GM12865 (cell line): ENCODE results near the gene SORCS2.

Experiments used
- DNase-seq: peaks from one replicate; pipeline ENCODE4 v3.0.0; 2010; ENCODE audit warnings: low read depth
- H3K4me3 ChIP-seq: 2 replicates; pipeline ENCODE4 v1.5.1; 2011; ENCODE audit warnings: mild to moderate bottlenecking, low read depth, low read length, control low read depth
- TF ChIP-seq, protein P1 (sequence below): IDR thresholded peaks from 2 replicates; pipeline ENCODE4 v1.5.1; 2011; ENCODE audit warnings: low read length, control low read depth, low read depth, inconsistent platforms; ENCODE audit not compliant: insufficient read depth; ENCODE audit errors: missing control alignments

Gene SORCS2

DNA sequence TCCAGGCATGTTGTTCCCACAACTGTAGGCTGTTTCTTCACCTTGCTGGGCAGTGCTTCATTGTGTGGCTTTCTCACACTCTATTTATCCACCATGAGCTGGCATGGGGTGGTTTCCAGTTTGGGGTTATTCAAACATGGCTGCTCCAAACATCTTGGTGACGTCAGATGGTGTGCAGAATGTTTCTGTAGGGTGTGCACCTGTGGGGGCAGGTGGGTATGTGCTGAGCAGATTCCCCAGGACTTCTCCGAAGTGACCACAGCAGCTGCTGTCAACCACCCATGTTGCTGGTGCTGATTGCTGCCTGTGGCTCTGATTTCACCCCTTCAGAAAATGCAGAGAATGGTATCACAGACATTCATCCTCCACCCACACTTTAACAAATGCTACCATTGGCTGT, 247.4 kb downstream of the SORCS2 start:
- TF ChIP-seq, protein P1, sequence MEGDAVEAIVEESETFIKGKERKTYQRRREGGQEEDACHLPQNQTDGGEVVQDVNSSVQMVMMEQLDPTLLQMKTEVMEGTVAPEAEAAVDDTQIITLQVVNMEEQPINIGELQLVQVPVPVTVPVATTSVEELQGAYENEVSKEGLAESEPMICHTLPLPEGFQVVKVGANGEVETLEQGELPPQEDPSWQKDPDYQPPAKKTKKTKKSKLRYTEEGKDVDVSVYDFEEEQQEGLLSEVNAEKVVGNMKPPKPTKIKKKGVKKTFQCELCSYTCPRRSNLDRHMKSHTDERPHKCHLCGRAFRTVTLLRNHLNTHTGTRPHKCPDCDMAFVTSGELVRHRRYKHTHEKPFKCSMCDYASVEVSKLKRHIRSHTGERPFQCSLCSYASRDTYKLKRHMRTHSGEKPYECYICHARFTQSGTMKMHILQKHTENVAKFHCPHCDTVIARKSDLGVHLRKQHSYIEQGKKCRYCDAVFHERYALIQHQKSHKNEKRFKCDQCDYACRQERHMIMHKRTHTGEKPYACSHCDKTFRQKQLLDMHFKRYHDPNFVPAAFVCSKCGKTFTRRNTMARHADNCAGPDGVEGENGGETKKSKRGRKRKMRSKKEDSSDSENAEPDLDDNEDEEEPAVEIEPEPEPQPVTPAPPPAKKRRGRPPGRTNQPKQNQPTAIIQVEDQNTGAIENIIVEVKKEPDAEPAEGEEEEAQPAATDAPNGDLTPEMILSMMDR, result no peak
- no peak overlapping the region for H3K4me3 ChIP-seq
- DNase-seq, result no peak

DNA sequence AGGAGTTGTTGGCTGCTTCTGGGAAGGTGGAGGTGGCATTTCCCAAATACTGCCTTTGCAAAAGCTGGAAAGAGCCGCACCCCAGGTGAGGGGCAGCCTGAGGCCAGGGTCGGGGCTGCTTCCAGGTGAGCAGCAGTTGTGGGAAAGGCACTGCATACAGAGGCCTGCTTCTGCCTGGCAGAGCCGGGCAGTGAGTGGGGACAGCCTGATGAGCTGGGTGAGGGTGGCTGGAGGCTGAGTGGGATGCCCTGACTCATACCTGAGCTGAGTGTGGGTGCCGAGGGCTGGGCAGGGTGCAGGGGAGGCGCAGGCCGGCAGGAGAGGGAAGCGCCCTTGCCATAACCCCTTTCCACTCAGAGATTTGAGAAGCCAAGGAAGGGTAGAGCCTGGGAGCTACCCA, 248.9 kb downstream of the SORCS2 start:
- TF ChIP-seq, protein P1, result no peak
- H3K4me3 ChIP-seq, result no peak overlapping the region
- no peak for DNase-seq

DNA sequence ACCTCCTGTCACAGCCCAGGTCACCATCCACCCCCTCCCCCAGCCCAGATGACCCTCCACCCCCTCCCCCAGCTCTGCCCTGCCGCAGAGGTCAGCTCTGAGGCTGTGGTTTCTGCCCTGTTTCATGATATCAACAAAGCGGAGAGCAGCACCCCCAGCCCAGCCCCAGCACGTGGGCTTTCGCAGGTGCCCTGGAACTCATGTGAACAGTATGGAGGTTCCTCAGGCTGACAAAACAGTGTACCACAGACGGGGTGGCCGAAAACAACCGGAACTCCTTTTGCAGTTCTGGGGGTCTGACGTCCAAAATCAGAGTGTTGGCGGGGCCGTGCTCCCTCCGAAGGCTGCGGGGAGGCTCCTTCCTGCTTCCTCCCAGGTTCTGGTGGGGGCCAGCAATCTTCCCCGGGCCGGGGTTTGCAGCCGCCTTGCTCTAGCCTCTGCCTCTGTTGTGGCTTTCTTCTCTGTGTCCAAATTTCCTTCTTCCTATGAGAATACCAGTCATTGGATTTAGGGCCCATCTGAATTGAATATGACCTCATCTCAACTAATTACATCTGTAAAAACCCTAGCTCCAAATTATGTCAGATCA, 250.3 kb downstream of the SORCS2 start:
- no peak overlapping the region for H3K4me3 ChIP-seq
- TF ChIP-seq, protein P1, result no peak
- DNase-seq, result no peak

DNA sequence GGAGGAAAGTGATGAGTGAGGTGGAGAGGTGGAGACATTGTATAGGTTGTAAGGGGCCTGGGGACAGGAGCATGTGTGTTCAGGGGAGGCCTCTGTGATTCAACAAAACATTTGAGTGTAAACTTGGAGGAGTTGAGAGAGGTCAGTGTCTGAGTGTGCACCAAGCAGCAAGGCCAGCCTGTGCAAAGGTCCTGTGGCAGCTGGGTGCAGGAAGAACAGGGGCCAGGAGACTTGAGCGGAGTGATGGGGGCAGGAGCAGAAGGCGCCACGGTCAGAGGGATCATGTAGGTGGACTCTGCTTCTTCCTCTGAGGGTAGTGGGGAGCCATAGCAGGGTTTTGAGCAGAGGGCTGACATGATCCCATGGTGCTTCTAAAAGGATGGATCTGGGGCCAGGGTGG, 252.0 kb downstream of the SORCS2 start:
- DNase-seq, result no peak
- TF ChIP-seq, protein P1, result no peak
- no peak overlapping the region for H3K4me3 ChIP-seq

- DNase-seq, result no peak
- no peak overlapping the region for H3K4me3 ChIP-seq
- TF ChIP-seq, protein P1, result no peak
These were observed 252.4 kb downstream of the SORCS2 start for GRCh38 chr4:7444731-7445130.

GRCh38 chr4:7447236-7447635, 254.9 kb downstream of the SORCS2 start:
- TF ChIP-seq, protein P1, result no peak
- no peak overlapping the region for H3K4me3 ChIP-seq
- DNase-seq, result no peak

GRCh38 chr4:7448036-7448435, 255.7 kb downstream of the SORCS2 start:
- no peak overlapping the region for H3K4me3 ChIP-seq
- TF ChIP-seq, protein P1, result no peak
- no peak for DNase-seq
